ENCODE data around the gene STRC.
"Not testable (repeated sequence)": the region's sequence is repeated elsewhere in the genome, so short reads cannot be mapped to it uniquely, and the experiment has no call there.

Gene STRC

GRCh38 chr15:43593328-43594190 lies 25.0 kb downstream of the STRC start, which contains the start of gene CKMT1B:
CKMT1B (plus strand) TSS chr15:43594027; CDS start chr15:43594219, 192 bp downstream.
- H3K4me3 ChIP-seq (ENCODE audit: low read depth, low read length); DNase-seq (ENCODE audit: low read depth): not testable (repeated sequence)

GRCh38 chr15:43592841-43593240 lies 25.8 kb downstream of the STRC start:
- not testable (repeated sequence) for DNase-seq (ENCODE audit: low read depth); H3K4me3 ChIP-seq (ENCODE audit: low read depth, low read length)

- DNase-seq (ENCODE audit: low read depth); H3K4me3 ChIP-seq (ENCODE audit: low read depth, low read length): not testable (repeated sequence)
Observed at GRCh38 chr15:43589778-43590466, 28.7 kb downstream of the STRC start, which contains the start of gene PPIP5K1. PPIP5K1 (minus strand) TSS chr15:43590208; CDS start chr15:43584504, 5,704 bp downstream.

GRCh38 chr15:43574607-43575006 lies 44.0 kb downstream of the STRC start:
- DNase-seq (ENCODE audit: low read depth); H3K4me3 ChIP-seq (ENCODE audit: low read depth, low read length): not testable (repeated sequence)

- H3K4me3 ChIP-seq (ENCODE audit: low read depth, low read length), result not testable (repeated sequence)
Observed at GRCh38 chr15:43566615-43567014, 52.0 kb downstream of the STRC start.

GRCh38 chr15:43563793-43564192 lies 54.8 kb downstream of the STRC start:
- not testable (repeated sequence) for H3K4me3 ChIP-seq (ENCODE audit: low read depth, low read length); DNase-seq (ENCODE audit: low read depth)

More at GRCh38 chr15:43566615-43567014, 52.0 kb downstream of the STRC start:
- DNase-seq (ENCODE audit: low read depth), result not testable (repeated sequence)

- not testable (repeated sequence) for H3K4me3 ChIP-seq (ENCODE audit: low read depth, low read length)
Observed at GRCh38 chr15:43562753-43563152, 55.8 kb downstream of the STRC start.

GRCh38 chr15:43552986-43553385 lies 65.6 kb downstream of the STRC start:
- TF ChIP-seq CTCF (IDR thresholded peaks at IDR 0.05; ENCODE audit: low read depth, low read length, missing control alignments), result no peak
- no peak for DNase-seq (ENCODE audit: low read depth)

More at GRCh38 chr15:43562753-43563152, 55.8 kb downstream of the STRC start:
- DNase-seq (ENCODE audit: low read depth), result not testable (repeated sequence)

GRCh38 chr15:43552256-43552655 lies 66.3 kb downstream of the STRC start:
- no peak overlapping the region for H3K4me3 ChIP-seq (ENCODE audit: low read depth, low read length)
- TF ChIP-seq CTCF (IDR thresholded peaks at IDR 0.05; ENCODE audit: low read depth, low read length, missing control alignments), result no peak
- no peak for DNase-seq (ENCODE audit: low read depth)

More at GRCh38 chr15:43552986-43553385, 65.6 kb downstream of the STRC start:
- no peak overlapping the region for H3K4me3 ChIP-seq (ENCODE audit: low read depth, low read length)

- TF ChIP-seq CTCF (IDR thresholded peaks at IDR 0.05; ENCODE audit: low read depth, low read length, missing control alignments), result no peak
- DNase-seq (ENCODE audit: low read depth), result no peak
Observed at GRCh38 chr15:43550527-43551363, 67.9 kb downstream of the STRC start.

More at GRCh38 chr15:43550527-43551363, 67.9 kb downstream of the STRC start:
- no peak overlapping the region for H3K4me3 ChIP-seq (ENCODE audit: low read depth, low read length)
